Stimulated activated CD4-positive, alpha-beta T cell treated with anti-CD3 and anti-CD28 coated beads, TNF-alpha, amount 100 ng/mL, for 4 hours (primary cell): ENCODE results near the gene SRRM5.
A peak's percentile ranks its signal among the peaks of the same experiment; 100 is the strongest.
"Not testable (repeated sequence)": the region's sequence is repeated elsewhere in the genome, so short reads cannot be mapped to it uniquely, and the experiment has no call there.

ENCODE experiments used
- DNase-seq, 3 experiments: peaks; one replicate each; pipeline ENCODE4 v3.0.0-alpha.2; 2020; ENCODE audit warnings: low read depth in 3 of 3

The SRRM5 gene

GRCh38 chr19:43616306-43616705, 4.4 kb downstream of the SRRM5 start:
- DNase-seq = no peak

GRCh38 chr19:43616954-43617353, 5.1 kb downstream of the SRRM5 start:
- DNase-seq = no peak

- no peak for DNase-seq
Measured at GRCh38 chr19:43618921-43619261, 7.0 kb downstream of the SRRM5 start.

GRCh38 chr19:43619262-43620060, 7.6 kb downstream of the SRRM5 start, which contains the start of gene ZNF428:
Gene ZNF428 (minus strand): TSS chr19:43619629. CDS start chr19:43614304, 5,325 bp downstream.
- DNase-seq = peak; percentile 72 to 77 (median 77)

GRCh38 chr19:43620061-43621001, 8.4 kb downstream of the SRRM5 start:
- DNase-seq = peak; percentile 73 to 82 (median 75)

GRCh38 chr19:43622070-43622469, 10.2 kb downstream of the SRRM5 start:
- no peak for DNase-seq

GRCh38 chr19:43622956-43623355, 11.1 kb downstream of the SRRM5 start:
- no peak for DNase-seq

- DNase-seq = no peak
Measured at GRCh38 chr19:43623889-43624670, 12.2 kb downstream of the SRRM5 start.

GRCh38 chr19:43624933-43625332, 13.0 kb downstream of the SRRM5 start:
- DNase-seq = peak; percentile 64 to 77 (median 73)

- no peak for DNase-seq
Measured at GRCh38 chr19:43625918-43626579, 14.2 kb downstream of the SRRM5 start.

GRCh38 chr19:43626838-43627237, 14.9 kb downstream of the SRRM5 start:
- no peak for DNase-seq

- DNase-seq = no peak
Measured at GRCh38 chr19:43628646-43629326, 16.9 kb downstream of the SRRM5 start.

- DNase-seq = no peak
Measured at GRCh38 chr19:43631491-43631890, 19.6 kb downstream of the SRRM5 start.

- DNase-seq = no peak
Measured at GRCh38 chr19:43633520-43633919, 21.6 kb downstream of the SRRM5 start.

- DNase-seq = no peak
Measured at GRCh38 chr19:43634068-43634467, 22.2 kb downstream of the SRRM5 start.

- no peak for DNase-seq
Measured at GRCh38 chr19:43634506-43634871, 22.6 kb downstream of the SRRM5 start.

- DNase-seq = no peak
Measured at GRCh38 chr19:43634872-43635560, 23.1 kb downstream of the SRRM5 start.

GRCh38 chr19:43635561-43635940, 23.7 kb downstream of the SRRM5 start:
- DNase-seq = not testable (repeated sequence)

- DNase-seq = no peak
Measured at GRCh38 chr19:43636121-43636683, 24.3 kb downstream of the SRRM5 start.
